Stimulated activated CD8-positive, alpha-beta memory T cell treated with anti-CD3 and anti-CD28 coated beads, Interleukin-2, amount 100 ng/mL, for 48 hours (primary cell): Measurements from ENCODE around the gene VWA5A.
"Not testable (repeated sequence)": the region's sequence is repeated elsewhere in the genome, so short reads cannot be mapped to it uniquely, and the experiment has no call there.

Source experiments
- DNase-seq, 2 donors: peaks; one replicate each; pipeline ENCODE4 v3.0.0-alpha.2; 2020; ENCODE audit warnings: low read depth in 2 of 2

Gene VWA5A

DNA sequence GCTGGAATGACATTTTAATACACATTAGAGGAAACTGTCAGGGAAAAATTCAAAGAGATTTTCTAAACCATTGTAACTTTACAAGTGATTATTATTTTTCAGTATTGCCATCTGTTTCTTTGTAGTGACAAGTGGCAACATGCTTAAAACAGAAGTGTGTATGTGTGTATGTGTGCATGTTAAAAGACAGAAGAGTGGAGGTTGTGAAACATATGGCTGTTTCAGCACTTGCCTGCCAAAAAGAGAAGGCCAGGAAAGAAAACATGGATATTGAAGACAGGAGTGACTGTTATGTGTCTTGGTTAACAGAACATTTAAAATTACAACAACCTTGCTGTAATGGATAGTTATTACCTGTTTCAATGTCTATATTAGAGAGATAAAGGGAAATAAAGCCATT, 24.3 kb upstream of the VWA5A start:
- no peak for DNase-seq

DNA sequence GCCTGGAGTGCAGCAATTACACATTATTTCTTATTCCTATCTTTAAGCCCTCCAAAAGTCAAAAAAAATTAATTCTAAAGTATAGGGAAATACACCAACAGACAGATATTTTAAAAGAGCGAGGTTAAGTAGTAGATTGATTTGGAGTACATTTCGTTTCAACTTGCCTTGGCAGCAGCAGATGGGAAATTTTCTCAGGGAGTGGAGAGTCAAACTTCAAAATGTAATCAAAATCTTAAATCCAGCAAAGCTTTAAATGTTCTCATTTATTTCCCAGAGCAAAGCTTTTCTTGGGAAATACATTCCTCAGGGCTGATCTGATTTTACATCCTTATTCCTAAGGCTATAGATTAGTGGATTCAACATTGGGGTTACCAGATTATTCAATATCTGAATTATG, 21.9 kb upstream of the VWA5A start:
- DNase-seq, result no peak

DNA sequence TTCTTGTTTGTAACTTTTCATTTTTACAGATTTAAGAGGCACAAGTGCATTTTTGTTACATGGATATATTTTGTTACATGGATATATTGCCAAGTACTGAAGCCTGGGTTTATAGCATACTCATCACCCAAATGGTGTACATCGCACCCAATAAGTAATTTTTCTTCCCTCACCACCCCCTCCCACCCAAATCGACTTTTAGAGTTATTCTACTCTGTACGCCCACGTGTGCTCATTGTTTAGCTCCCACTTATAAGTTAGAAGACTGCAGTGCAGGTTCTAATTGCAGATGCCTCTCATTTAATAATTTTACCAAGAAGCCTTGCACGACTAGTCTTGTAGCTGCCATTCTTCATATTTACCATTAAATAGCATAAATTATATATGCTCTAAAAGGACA, 20.5 kb upstream of the VWA5A start:
- no peak for DNase-seq

DNA sequence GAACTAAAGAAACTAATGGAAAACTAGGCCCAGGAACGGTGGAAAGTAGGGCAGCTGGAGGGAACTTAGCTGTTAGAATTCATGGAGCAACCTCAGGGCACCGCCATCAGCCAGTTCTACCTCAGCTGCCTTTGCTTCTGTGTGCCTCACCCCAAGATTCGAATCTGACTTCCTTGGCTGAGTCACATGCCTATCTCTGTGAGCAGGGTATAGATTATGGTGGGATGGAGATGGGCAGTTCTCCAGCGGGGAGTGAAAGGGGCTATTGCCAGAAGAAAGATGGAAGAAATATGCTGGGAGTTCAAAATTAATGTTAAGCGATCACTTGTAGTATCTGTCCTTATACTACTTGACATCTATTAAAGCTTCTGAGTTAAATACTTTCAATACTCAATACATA, 18.9 kb upstream of the VWA5A start:
- no peak for DNase-seq

DNA sequence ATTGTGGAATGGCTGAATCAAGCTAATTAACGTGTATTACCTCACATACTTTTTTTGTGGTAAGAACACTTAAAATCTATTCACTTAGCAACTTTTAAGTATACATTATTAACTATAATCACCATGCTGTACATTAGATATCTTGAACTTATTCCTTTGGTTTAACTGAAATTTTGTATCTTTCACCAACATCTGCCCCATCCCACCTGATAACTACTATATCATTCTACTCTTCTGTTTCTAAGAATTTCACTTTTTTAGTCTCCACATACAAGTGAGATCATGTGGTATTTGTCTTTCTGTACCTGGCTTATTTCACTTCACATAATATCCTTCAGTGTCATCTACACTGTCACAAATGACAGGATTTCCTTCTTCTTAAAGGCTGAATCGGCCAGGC, 17.1 kb upstream of the VWA5A start:
- DNase-seq, result no peak

DNA sequence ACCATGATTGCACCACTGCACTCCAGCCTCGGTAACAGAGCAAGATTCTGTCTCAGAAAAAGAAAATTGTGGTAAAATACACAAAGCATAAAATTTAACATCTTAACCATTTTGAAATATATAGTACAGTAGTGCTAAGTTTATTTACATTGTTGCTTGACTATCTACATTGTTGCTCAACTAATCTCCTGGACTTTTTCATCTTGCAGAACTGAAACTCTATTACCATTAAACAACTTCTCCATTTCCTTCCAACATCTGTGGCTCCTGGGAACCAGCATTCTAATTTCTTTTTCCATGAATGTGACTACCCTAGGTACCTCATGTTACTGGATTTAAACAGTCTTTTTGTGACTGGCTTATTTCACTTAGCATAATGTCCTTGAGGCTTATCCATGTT, 13.5 kb upstream of the VWA5A start:
- no peak for DNase-seq

DNA sequence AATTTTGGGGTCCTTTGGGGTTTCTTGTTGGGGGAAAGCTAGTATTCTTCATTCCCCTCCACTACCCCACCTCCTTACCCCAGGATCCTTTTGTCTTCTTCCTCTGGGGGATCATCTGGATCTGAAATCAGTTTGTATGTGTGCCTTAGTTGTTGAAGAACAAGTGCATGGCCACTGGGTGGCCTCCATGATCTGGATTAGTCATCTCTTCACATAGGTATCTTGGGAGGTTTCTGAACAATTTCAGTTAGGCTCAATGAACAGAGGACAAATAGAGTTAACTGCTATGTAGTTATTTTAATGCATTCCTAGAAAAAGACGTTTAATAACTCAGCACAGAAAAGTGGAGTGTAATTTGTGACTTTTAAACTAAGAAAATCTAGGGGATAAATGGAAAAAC, 7.1 kb upstream of the VWA5A start:
- no peak for DNase-seq

DNA sequence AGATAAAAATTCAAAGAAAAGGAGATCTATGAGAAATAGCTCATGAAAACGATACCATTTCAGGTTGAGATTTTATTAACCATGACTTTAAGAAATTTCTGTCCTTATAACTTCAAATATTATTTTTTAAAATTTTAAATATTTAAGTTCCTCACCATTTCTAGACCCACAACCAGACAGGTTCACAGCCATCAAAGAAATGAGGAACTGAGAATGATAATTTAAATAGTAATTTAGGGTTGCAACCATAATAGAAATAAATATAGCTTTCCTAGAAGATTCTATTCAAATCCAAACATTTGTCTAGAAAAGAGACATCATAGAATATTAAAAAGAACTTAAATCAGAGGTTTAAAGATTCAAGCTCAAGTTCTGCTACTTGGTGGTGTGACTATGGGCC, 5.9 kb upstream of the VWA5A start:
- no peak for DNase-seq

DNA sequence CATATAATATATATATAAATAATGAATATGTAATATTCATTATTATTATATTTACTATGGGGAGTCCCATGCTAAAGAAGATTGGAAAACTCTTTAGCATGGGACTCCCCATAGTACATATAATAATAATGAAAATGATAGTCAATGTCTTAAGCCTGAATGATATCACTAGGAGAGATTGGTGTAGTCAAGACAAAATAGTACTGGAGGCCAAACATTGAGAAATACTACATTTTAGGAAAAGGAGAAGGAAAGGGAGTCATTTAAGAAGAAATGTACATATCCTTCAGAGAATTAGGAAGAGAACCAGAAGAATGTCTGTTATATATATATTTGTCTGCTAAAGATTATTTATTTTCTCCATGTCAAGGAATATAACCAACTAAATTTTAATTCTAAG, 5.0 kb upstream of the VWA5A start:
- no peak for DNase-seq

DNA sequence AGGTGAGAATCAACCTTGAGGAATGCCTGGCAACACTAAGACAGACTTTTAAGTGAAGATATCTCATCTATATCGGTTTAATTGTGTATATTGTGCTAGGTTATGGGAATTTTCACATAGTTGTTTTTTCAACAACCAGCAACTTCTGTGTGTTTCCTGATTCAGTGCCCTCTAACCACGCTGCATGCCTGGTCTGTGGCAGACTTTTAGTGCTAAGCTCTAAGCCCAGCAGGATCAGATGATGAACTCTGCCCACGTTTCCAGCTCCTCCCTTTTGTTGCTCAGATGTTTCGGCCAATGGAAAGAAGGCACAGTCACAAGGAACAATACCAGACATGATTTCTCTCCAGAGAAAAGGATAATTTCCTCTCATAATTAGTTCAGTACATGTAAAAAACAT, 1.4 kb upstream of the VWA5A start:
- no peak for DNase-seq

DNA sequence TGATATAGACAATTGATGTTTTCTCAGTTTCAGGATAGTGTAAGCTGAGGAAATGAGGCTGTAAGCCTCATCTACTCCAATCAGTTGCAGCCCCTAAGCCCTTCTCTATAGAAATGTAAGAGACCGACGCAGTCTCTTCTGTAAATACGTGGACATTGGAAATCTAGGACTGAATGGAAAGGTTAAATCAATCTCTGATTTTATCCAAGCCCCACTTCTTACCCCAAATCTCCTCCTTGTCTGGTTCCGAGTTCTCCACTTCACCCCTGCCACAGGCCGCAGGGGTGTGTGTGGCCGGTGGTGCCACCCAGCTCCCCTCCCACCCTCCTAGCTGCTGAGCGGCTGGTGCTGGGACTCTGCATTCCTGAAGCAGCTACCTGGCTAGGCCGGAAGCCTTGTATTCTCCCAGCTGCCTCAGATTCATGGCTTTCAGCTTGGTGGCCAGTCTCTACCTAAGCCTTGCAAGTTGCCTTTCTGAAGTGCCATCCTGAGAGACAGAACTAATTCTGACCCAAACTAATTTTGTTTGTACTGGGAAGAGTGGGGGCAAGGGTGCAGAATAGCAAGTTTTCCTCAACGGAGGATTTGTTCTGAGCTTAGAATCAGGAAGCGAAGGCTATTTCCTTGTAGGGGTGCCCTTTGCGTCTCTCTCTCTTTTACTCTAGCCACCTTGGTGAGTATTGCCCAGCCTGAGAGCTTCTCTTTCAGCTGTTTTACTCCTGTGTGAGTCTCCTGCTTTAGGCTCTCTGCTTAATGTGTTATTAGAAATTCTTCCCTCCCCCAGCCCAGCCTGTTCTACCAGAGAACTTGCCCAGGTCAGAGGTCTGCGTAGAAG, 749 bp downstream of the VWA5A start:
- no peak for DNase-seq

DNA sequence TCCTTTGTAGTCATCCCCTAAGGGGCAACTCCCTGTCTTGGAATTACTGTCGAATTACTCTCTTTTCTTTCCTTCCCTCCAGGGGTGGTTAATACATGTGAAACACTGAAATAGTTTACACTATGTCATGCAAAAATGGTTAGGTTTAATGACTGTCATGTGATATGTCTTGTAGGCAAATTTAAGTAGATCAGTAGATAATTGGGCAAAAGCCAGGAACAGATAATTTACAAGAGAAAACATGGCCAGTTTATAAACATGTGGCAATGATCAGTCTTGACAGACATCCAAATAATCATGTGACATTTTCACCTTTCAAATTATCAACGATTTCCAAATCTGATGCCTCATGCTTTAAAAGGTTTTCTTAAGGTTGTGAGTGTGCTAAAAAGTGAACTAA, 3.9 kb downstream of the VWA5A start:
- DNase-seq, result no peak

DNA sequence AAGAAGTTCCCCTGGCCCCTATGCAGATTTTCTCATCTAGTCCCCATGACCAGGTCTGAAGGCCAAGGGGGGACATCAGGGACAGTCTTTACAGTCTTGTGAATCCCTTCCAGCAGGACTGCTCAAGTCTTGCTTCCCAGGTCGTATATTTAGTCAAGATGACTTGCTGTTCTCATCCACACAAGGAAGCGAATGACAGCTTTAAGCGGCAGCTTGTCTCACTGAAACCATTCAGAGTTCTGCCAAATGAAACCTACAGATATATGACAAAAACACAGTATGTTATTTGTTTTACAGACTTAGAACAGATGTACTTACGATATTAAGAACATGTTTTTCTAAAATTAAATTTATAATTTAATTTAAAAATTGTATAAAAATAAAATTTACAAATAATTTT, 5.6 kb downstream of the VWA5A start:
- DNase-seq, result no peak

DNA sequence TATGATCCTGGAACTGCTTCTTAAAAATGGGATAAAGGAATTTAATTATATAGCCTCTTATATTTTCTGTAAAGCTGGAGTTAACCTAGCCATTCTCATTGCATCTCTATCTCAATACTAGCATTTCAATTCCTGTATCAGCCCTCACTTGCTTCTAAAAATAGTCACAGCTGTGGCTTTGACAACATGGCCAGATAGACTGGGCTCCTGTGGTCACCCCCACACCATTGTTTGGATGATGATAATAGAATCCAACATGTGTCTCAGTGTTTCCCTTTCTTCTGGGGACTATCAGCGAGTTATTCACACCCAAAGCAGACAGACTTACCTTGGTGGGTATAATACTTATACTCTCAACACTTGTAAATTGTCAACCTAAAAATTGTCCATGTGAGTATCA, 6.9 kb downstream of the VWA5A start:
- DNase-seq, result no peak

DNA sequence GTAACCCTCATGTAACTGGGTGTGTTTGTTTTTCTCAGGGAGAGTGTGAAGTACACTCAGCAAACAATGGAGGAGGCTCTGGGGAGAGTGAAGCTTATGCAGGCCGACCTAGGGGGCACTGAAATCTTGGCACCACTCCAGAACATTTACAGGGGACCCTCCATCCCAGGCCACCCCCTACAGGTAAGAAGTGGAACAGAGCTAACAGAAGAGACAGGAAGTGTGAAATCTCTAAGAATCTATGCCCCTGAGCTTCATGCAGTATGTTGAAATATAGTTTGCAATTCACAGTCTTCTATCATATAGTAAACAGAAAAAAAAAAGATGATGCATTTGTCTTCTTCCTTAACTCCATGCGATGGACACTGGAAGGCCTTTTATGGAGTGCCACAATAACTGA, 8.4 kb downstream of the VWA5A start:
- no peak for DNase-seq

DNA sequence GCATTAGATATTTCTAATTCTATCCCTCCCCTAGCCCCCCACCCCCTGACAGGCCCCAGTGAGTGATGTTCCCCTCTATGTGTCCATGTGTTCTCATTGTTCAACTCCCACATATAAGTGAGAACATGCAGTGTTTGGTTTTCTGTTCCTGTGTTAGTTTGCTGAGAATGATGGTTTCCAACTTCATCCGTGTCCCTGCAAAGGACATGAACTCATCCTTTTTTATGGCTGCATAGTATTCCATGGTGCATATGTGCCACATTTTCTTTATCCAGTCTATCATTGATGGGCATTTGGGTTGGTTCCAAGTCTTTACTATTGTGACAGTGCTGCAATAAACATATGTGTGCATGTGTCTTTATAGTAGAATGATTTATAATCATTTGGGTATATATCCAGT, 11.9 kb downstream of the VWA5A start:
- not testable (repeated sequence) for DNase-seq

DNA sequence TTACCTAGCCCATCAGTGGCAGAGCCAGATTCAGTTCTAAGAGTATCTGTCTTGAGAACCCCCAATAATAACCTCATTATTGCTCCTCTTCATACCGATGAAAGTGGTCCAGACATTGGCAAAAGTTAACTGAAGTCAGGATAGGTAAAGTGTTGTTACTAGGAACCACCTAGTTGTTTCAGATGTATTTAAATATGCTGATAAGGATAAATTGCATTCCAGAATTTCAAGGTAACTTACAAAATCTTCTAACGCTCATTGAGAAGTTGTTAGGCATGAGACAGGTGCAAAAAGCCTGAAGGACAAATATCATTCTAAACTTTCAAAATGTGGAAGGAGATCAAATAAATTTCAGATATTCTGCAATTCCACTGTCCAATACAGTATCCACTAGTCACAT, 27.8 kb downstream of the VWA5A start:
- no peak for DNase-seq

DNA sequence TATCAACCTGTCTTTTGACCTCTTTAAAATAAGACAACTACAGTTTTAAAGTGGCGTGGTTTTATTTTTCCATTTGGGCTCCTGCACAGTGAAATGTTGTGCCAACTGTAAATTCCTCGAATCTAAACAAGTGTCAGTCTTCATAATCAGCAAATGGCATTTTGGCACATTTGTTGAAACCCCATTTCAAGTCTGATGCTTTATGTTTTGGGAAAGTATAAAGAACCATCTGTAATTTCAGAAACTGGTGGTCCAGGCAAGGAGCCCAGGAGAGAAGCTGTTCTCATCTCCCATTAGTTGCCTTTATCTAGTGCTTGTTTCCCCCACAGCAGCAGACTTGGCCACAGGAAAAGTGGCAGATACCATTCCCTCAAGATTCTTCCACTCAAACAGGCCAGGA, 32.7 kb downstream of the VWA5A start:
- no peak for DNase-seq

DNA sequence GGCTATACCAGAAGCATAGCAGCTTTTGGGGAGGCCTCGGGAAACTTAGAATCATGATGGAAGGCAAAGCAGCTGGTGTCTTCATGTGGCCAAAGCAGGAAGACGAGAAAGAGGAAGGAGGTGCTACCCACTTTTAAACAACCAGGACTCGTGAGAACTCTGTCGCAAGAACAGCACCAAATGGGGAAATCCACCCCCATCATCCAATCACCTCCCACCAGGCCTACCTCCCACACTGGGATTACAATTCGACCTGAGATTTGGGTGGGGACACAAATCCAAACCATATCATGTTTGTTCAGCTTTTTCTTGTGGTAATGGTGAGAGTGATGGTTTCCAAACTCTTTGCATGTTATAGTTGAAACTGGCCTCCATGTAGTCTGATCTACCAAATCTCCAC, 35.4 kb downstream of the VWA5A start:
- DNase-seq, result no peak

DNA sequence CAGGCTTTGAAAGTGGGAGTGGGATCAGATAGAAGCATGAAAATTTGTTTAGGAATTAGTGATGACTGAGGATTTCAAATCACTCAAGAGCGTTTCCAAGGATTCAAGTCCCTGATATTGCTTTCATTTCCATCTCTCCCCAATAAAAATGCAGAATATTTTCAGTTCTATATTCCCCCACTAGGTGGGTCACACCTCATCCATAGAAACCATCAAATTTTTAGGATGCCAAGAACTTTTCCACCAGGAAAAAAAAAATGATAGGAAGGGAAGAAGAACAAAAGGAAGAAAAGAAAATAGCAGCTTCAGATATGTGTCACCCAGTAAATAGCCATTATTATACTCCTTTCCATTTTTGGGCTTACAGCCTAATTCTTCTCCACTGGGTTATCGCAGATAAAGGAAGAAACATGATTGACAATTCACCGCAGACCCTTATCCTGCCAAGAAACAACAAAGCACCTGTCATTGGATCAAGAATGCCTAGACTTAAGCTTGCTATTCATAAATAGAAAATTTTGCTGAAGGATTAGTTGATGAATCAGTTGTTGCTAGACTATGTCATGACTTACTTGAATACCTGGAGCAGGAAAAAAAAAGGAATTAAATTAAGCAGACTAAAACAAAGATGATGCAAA, 37.6 kb downstream of the VWA5A start:
- no peak for DNase-seq

DNA sequence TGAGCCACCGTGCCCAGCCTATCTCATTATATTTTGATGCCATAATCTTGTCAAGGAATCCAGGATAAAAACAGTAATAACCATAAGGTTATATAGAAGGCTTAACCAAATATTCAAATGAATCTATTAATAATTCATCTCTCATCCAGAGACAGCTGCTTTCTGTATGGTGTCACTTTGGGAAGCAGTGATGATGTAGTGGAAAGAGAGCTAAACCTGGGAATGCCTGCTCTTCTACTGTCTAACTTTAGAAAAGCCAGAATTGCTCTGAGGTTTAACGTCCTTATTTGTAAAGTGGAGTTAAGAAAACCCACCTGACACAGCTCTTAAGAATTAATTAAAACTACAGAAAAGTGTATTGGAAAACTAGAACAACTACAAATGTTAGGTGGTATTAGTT, 38.6 kb downstream of the VWA5A start:
- DNase-seq, result no peak

DNA sequence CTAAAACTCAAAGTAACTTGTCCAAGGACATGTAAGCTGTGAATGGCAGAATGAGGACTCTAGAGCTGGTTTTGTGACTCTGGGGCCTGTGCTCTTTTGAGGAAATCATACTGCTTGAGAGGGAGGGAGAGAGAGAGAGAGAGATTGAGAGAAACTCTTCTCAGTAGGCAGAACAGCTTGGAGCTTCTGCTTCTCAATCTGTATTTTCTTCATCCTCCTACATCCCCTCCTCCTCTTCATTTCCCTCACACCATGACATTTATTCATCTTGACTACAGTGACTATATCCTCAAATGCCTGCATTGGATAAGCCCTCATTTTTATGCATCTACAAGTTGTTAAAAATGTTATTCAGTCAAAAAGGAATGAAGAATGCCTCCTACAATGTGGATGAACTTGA, 44.2 kb downstream of the VWA5A start:
- no peak for DNase-seq

DNA sequence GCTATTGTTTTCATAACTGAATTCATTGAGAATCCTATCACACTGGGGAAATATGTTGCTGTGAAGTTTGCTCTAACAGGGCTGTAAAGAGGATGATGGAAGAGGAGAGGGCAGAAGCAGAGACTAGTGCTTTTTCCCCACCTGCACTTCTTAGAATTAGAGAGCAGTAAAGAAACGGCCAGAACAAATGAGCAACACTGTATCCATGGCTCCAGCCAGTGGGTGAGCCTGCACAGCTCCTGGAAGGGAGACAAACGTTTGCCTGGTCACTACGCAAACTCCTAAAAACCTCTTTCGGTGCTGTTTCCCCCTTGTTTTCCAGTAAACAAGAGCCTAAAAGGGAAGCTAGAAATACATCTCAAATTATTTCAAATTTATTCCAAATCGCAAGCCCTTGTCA, 45.7 kb downstream of the VWA5A start:
- DNase-seq, result no peak

DNA sequence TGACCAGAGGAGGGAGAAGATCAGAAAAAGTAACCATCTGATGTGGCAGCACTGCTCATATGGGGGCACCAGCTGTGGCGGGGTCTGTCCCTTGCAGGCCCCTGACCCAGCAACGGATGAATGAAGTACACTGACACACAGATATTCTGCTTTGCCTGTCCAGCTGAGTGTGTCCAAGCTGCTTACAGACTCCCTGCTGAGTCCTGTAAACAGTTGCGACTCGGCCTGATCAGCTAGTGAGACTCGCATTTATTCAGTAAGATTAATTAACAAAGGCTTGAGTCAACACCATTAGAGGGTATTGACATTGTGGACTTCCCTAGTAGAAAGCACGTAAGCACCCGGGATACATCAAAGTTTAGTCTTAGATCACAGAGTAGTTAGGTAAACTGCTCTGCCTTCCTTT, 52.6 kb downstream of the VWA5A start:
- DNase-seq, result no peak
